ENCODE results near the gene CDKN1C.

Gene CDKN1C

GRCh38 chr11:2886191-2886894 is 768 bp upstream of the CDKN1C start:
- H3K4me3 ChIP-seq (ENCODE audit: insufficient read depth, low read length, poor library complexity, severe bottlenecking), result no peak overlapping the region
- H4K20me1 ChIP-seq (ENCODE audit: low read depth, low read length), result no peaks in the 10 kb centered on the region
- H3K27me3 ChIP-seq (ENCODE audit: low read length), result no peaks in the 10 kb centered on the region
- no peak for TF ChIP-seq EZH2phosphoT487 (conservative IDR thresholded peaks at IDR 0.05; ENCODE audit: low read length)
- TF ChIP-seq CTCF (IDR thresholded peaks at IDR 0.05; ENCODE audit: insufficient read depth, low read length, poor library complexity, severe bottlenecking), result no peak
- no peak overlapping the region for H3K27ac ChIP-seq (ENCODE audit: low read depth, low read length)
- no peaks in the 10 kb centered on the region for H3K9me3 ChIP-seq (ENCODE audit: insufficient read depth, low read length)
- no peak overlapping the region for H3K4me2 ChIP-seq (ENCODE audit: low read depth, low read length, poor library complexity, severe bottlenecking)
- no peaks in the 10 kb centered on the region for H3K79me2 ChIP-seq (ENCODE audit: insufficient read depth, low read length)
- H3F3A ChIP-seq (ENCODE audit: insufficient read depth), result no peaks in the 10 kb centered on the region
- no peak overlapping the region for H3K9ac ChIP-seq (ENCODE audit: low read length)
- no peaks in the 10 kb centered on the region for H3K36me3 ChIP-seq (ENCODE audit: low read length)
- H3K9me2 ChIP-seq (replicated peaks; ENCODE audit: insufficient read depth, low read length), result no peaks in the 10 kb centered on the region
- H2AFZ ChIP-seq (ENCODE audit: low read depth, low read length, severe bottlenecking), result no peak overlapping the region

- Histone ChIP-seq H3K4me3 (ENCODE audit: insufficient read depth, low read length, poor library complexity, severe bottlenecking) (no peak overlapping the region), H3F3A (ENCODE audit: insufficient read depth) (no peaks in the 10 kb centered on the region), H3K27me3 (ENCODE audit: low read length) (no peaks in the 10 kb centered on the region), H2AFZ (ENCODE audit: low read depth, low read length, severe bottlenecking) (no peak overlapping the region), H3K9ac (ENCODE audit: low read length) (no peak overlapping the region), H3K4me2 (ENCODE audit: low read depth, low read length, poor library complexity, severe bottlenecking) (no peak overlapping the region), H3K9me2 (replicated peaks; ENCODE audit: insufficient read depth, low read length) (no peaks in the 10 kb centered on the region), H4K20me1 (ENCODE audit: low read depth, low read length) (no peaks in the 10 kb centered on the region), H3K27ac (ENCODE audit: low read depth, low read length) (no peak overlapping the region), H3K79me2 (ENCODE audit: insufficient read depth, low read length) (no peaks in the 10 kb centered on the region), H3K36me3 (ENCODE audit: low read length) (no peaks in the 10 kb centered on the region), H3K9me3 (ENCODE audit: insufficient read depth, low read length) (no peaks in the 10 kb centered on the region)
- TF ChIP-seq CTCF (IDR thresholded peaks at IDR 0.05; ENCODE audit: insufficient read depth, low read length, poor library complexity, severe bottlenecking), result no peak
- no peak for TF ChIP-seq EZH2phosphoT487 (conservative IDR thresholded peaks at IDR 0.05; ENCODE audit: low read length)
Measured at GRCh38 chr11:2885017-2885677, 428 bp downstream of the CDKN1C start.

- Histone ChIP-seq H3K4me2 (ENCODE audit: low read depth, low read length, poor library complexity, severe bottlenecking) (no peak overlapping the region), H3K27ac (ENCODE audit: low read depth, low read length) (no peak overlapping the region), H3K4me3 (ENCODE audit: insufficient read depth, low read length, poor library complexity, severe bottlenecking) (no peak overlapping the region), H3K27me3 (ENCODE audit: low read length) (no peaks in the 10 kb centered on the region), H2AFZ (ENCODE audit: low read depth, low read length, severe bottlenecking) (no peak overlapping the region), H3K36me3 (ENCODE audit: low read length) (no peaks in the 10 kb centered on the region), H3K79me2 (ENCODE audit: insufficient read depth, low read length) (no peaks in the 10 kb centered on the region), H4K20me1 (ENCODE audit: low read depth, low read length) (no peaks in the 10 kb centered on the region), H3K9me2 (replicated peaks; ENCODE audit: insufficient read depth, low read length) (no peaks in the 10 kb centered on the region), H3K9ac (ENCODE audit: low read length) (no peak overlapping the region), H3K9me3 (ENCODE audit: insufficient read depth, low read length) (no peaks in the 10 kb centered on the region), H3F3A (ENCODE audit: insufficient read depth) (no peaks in the 10 kb centered on the region)
- TF ChIP-seq EZH2phosphoT487 (conservative IDR thresholded peaks at IDR 0.05; ENCODE audit: low read length) (no peak), CTCF (IDR thresholded peaks at IDR 0.05; ENCODE audit: insufficient read depth, low read length, poor library complexity, severe bottlenecking) (no peak)
Measured at GRCh38 chr11:2883979-2884815, 1.4 kb downstream of the CDKN1C start.
